ENCODE measurements around the gene APEH.

Gene APEH

GRCh38 chr3:49732597-49732996 lies 58.4 kb downstream of the APEH start:
- Mint-ChIP-seq H3K36me3 (ENCODE audit: low read depth) (peaks cover 89% of the 10 kb centered on the region), H3K27me3 (no peaks in the 10 kb centered on the region), H3K9me3 (no peaks in the 10 kb centered on the region), H3K4me1 (ENCODE audit: low read depth) (no peaks in the 10 kb centered on the region), H3K27ac (no peak overlapping the region), H3K4me3 (no peak overlapping the region)
- intact Hi-C loops (cut with micrococcal nuclease): no loop called here

DNA sequence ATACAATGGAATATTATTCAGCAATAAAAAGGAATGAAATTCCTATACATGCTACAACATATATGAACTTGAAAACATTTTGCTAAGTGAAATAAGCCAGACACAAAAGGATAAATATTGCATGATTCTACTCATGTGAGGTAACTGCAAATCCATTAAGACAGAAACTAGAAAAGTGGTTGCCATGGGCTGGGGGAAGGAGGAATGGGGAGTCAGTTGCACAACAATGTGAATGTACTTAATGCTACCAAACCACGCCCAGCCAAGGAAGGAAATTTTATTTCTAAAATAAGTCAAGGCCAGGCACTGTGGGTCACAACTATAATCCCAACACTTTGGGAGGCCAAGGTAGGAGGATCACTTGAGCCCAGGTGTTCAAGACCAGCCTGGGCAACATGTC lies 59.4 kb downstream of the APEH start:
- intact Hi-C loops (cut with micrococcal nuclease): no loop called here
- no peak overlapping the region for H3K27ac Mint-ChIP-seq
- peaks cover 89% of the 10 kb centered on the region for H3K36me3 Mint-ChIP-seq (ENCODE audit: low read depth)
- no peaks in the 10 kb centered on the region for H3K9me3 Mint-ChIP-seq
- no peak overlapping the region for H3K4me3 Mint-ChIP-seq
- no peaks in the 10 kb centered on the region for H3K27me3 Mint-ChIP-seq
- no peaks in the 10 kb centered on the region for H3K4me1 Mint-ChIP-seq (ENCODE audit: low read depth)

Data from dendritic cell treated with granulocyte-macrophage colony-stimulating factor and Interleukin-4, amounts not matched to agents 40 ng/mL and 50 ng/mL, for 4 days (primary cell).